ENCODE results near the gene TGM5.

TGM5 gene

GRCh38 chr15:43190178-43190577, 76.5 kb downstream of the TGM5 start:
- H2AFZ ChIP-seq (ENCODE audit: low read depth, low read length), result no peak overlapping the region
- H3K4ac ChIP-seq (ENCODE audit: low read depth in 1 of 2, low read length in 2 of 2), result no peak overlapping the region
- peaks cover 12% of the 10 kb centered on the region for H3K79me1 ChIP-seq (replicated peaks; ENCODE audit: low read length, poor library complexity, severe bottlenecking)
- H3K4me1 ChIP-seq (ENCODE audit: control insufficient read depth, insufficient read depth, low read depth, low read length), result peaks cover 5% of the 10 kb centered on the region
- no peak overlapping the region for H3K27ac ChIP-seq (ENCODE audit: low read length, poor library complexity, severe bottlenecking)
- no peak overlapping the region for H4K91ac ChIP-seq (ENCODE audit: low read length)
- no peaks in the 10 kb centered on the region for H3K27me3 ChIP-seq (ENCODE audit: control insufficient read depth in 1 of 2, insufficient read depth in 1 of 2, low read length in 2 of 2)
- H3K23ac ChIP-seq (ENCODE audit: low read length in 2 of 2), result no peak overlapping the region
- no peak overlapping the region for H2BK120ac ChIP-seq (ENCODE audit: low read depth, low read length)
- DNase-seq, result no peak
- peaks cover 10 to 69% of the 10 kb centered on the region in 2 experiments for H3K36me3 ChIP-seq (ENCODE audit: control insufficient read depth in 1 of 2, insufficient read depth in 2 of 2, low read depth in 1 of 2, low read length in 2 of 2)
- H2AK5ac ChIP-seq (ENCODE audit: low read length, severe bottlenecking), result no peak overlapping the region
- no peak overlapping the region for H2BK5ac ChIP-seq (ENCODE audit: low read depth, low read length, poor library complexity, severe bottlenecking)
- no peak overlapping the region for H3K4me2 ChIP-seq (ENCODE audit: low read length, poor library complexity, severe bottlenecking)
- H3K4me3 ChIP-seq (ENCODE audit: insufficient read depth in 1 of 2, low read depth in 1 of 2, low read length in 2 of 2), result no peak overlapping the region
- no peak overlapping the region for H3K18ac ChIP-seq (ENCODE audit: low read depth in 1 of 2, low read length in 2 of 2)
- WGBS, result 100% methylated on average over 1 of the region's 1 CpG
- no peak overlapping the region for H3K9ac ChIP-seq (ENCODE audit: low read length)
- no peak overlapping the region for H3K14ac ChIP-seq (ENCODE audit: low read length in 2 of 2)
- no peak overlapping the region for H2BK15ac ChIP-seq (ENCODE audit: low read depth, poor library complexity, severe bottlenecking)
- no peak overlapping the region for H2BK12ac ChIP-seq (ENCODE audit: low read length in 2 of 2)
- H3K9me3 ChIP-seq (ENCODE audit: control insufficient read depth, low read length), result no peaks in the 10 kb centered on the region
- no peak overlapping the region for H4K8ac ChIP-seq (ENCODE audit: low read length)

- no peak overlapping the region for H3K4me3 ChIP-seq (ENCODE audit: insufficient read depth in 1 of 2, low read depth in 1 of 2, low read length in 2 of 2)
- H2BK15ac ChIP-seq (ENCODE audit: low read depth, poor library complexity, severe bottlenecking), result no peak overlapping the region
- DNase-seq, result no peak
- no peak overlapping the region for H3K23ac ChIP-seq (ENCODE audit: low read length in 2 of 2)
- H3K36me3 ChIP-seq (ENCODE audit: control insufficient read depth in 1 of 2, insufficient read depth in 2 of 2, low read depth in 1 of 2, low read length in 2 of 2), result peaks cover 10 to 60% of the 10 kb centered on the region in 2 experiments
- no peak overlapping the region for H3K4ac ChIP-seq (ENCODE audit: low read depth in 1 of 2, low read length in 2 of 2)
- H2BK120ac ChIP-seq (ENCODE audit: low read depth, low read length), result no peak overlapping the region
- 79% methylated on average over 1 of the region's 2 CpGs for WGBS
- H2AK5ac ChIP-seq (ENCODE audit: low read length, severe bottlenecking), result no peak overlapping the region
- no peak overlapping the region for H3K4me2 ChIP-seq (ENCODE audit: low read length, poor library complexity, severe bottlenecking)
- no peak overlapping the region for H3K18ac ChIP-seq (ENCODE audit: low read depth in 1 of 2, low read length in 2 of 2)
- H3K9me3 ChIP-seq (ENCODE audit: control insufficient read depth, low read length), result no peaks in the 10 kb centered on the region
- no peak overlapping the region for H3K14ac ChIP-seq (ENCODE audit: low read length in 2 of 2)
- no peak overlapping the region for H2AFZ ChIP-seq (ENCODE audit: low read depth, low read length)
- H3K27me3 ChIP-seq (ENCODE audit: control insufficient read depth in 1 of 2, insufficient read depth in 1 of 2, low read length in 2 of 2), result no peaks in the 10 kb centered on the region
- H2BK12ac ChIP-seq (ENCODE audit: low read length in 2 of 2), result no peak overlapping the region
- peaks cover 12% of the 10 kb centered on the region for H3K79me1 ChIP-seq (replicated peaks; ENCODE audit: low read length, poor library complexity, severe bottlenecking)
- no peak overlapping the region for H3K27ac ChIP-seq (ENCODE audit: low read length, poor library complexity, severe bottlenecking)
- no peak overlapping the region for H3K9ac ChIP-seq (ENCODE audit: low read length)
- H4K91ac ChIP-seq (ENCODE audit: low read length), result no peak overlapping the region
- H2BK5ac ChIP-seq (ENCODE audit: low read depth, low read length, poor library complexity, severe bottlenecking), result no peak overlapping the region
- H3K4me1 ChIP-seq (ENCODE audit: control insufficient read depth, insufficient read depth, low read depth, low read length), result peaks cover 7% of the 10 kb centered on the region
- H4K8ac ChIP-seq (ENCODE audit: low read length), result no peak overlapping the region
Observed at GRCh38 chr15:43189296-43189695, 77.4 kb downstream of the TGM5 start.

DNA sequence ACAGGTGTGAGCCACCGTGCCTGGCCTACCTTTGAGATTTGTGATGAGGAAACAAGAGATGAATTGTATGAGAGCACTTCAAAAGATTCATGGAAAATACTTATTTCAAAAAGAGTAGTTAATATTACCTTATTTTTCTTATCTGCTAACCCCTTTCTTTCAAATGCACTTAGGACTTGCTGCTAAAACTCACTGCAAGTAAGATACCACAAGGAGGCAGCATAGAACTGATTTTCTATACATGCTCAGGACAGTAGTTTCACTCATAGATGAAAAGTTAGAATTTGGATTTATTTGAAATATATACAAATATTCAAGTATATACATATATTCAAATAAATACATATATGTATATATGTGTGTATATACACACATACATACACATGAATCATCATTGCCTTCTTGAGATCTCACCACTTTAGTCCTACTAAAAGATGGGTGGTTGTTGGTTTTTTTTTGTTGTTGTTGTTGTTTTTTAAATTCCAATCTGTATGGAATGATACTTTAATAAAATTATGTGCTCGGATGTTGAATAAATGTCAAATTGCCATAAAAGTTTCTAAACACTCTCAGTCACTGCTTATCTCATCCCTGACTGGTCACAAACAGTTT, 79.1 kb downstream of the TGM5 start:
- Histone ChIP-seq H3K27me3 (ENCODE audit: control insufficient read depth in 1 of 2, insufficient read depth in 1 of 2, low read length in 2 of 2) (no peaks in the 10 kb centered on the region), H3K4me1 (ENCODE audit: control insufficient read depth, insufficient read depth, low read depth, low read length) (peaks cover 7% of the 10 kb centered on the region), H3K18ac (ENCODE audit: low read depth in 1 of 2, low read length in 2 of 2) (no peak overlapping the region), H3K9me3 (ENCODE audit: control insufficient read depth, low read length) (no peaks in the 10 kb centered on the region), H3K27ac (ENCODE audit: low read length, poor library complexity, severe bottlenecking) (no peak overlapping the region), H2BK5ac (ENCODE audit: low read depth, low read length, poor library complexity, severe bottlenecking) (no peak overlapping the region), H3K36me3 (ENCODE audit: control insufficient read depth in 1 of 2, insufficient read depth in 2 of 2, low read depth in 1 of 2, low read length in 2 of 2) (peaks cover 6 to 48% of the 10 kb centered on the region in 2 experiments), H2AFZ (ENCODE audit: low read depth, low read length) (no peak overlapping the region), H3K4me3 (ENCODE audit: insufficient read depth in 1 of 2, low read depth in 1 of 2, low read length in 2 of 2) (no peak overlapping the region), H2BK12ac (ENCODE audit: low read length in 2 of 2) (no peak overlapping the region), H4K91ac (ENCODE audit: low read length) (no peak overlapping the region), H3K14ac (ENCODE audit: low read length in 2 of 2) (no peak overlapping the region), H2BK120ac (ENCODE audit: low read depth, low read length) (no peak overlapping the region), H3K9ac (ENCODE audit: low read length) (no peak overlapping the region), H2AK5ac (ENCODE audit: low read length, severe bottlenecking) (no peak overlapping the region), H3K4ac (ENCODE audit: low read depth in 1 of 2, low read length in 2 of 2) (no peak overlapping the region), H4K8ac (ENCODE audit: low read length) (no peak overlapping the region), H3K23ac (ENCODE audit: low read length in 2 of 2) (no peak overlapping the region), H2BK15ac (ENCODE audit: low read depth, poor library complexity, severe bottlenecking) (no peak overlapping the region), H3K79me1 (replicated peaks; ENCODE audit: low read length, poor library complexity, severe bottlenecking) (peaks cover 12% of the 10 kb centered on the region), H3K4me2 (ENCODE audit: low read length, poor library complexity, severe bottlenecking) (no peak overlapping the region)
- DNase-seq, result peak; percentile 67
- 80% methylated on average over 1 of the region's 2 CpGs for WGBS

DNA sequence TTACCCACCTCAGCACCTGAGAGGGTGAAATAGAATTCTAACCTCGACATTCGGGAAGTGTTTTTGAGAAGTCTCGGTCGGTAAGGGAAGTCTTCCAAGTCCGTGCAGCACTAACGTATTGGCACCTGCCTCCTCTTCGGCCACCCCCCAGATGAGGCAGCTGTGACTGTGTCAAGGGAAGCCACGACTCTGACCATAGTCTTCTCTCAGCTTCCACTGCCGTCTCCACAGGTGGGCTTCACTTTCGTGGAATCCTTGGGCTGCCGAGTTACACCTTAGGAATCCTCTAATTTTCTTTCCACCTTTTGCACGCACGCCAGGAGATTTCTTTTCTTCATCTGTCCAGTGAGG, 80.8 kb downstream of the TGM5 start:
- no peak overlapping the region for H2BK5ac ChIP-seq (ENCODE audit: low read depth, low read length, poor library complexity, severe bottlenecking)
- DNase-seq, result no peak
- H4K91ac ChIP-seq (ENCODE audit: low read length), result no peak overlapping the region
- WGBS, result 14% methylated on average over 13 of the region's 13 CpGs
- H2AK5ac ChIP-seq (ENCODE audit: low read length, severe bottlenecking), result no peak overlapping the region
- H3K27me3 ChIP-seq (ENCODE audit: control insufficient read depth in 1 of 2, insufficient read depth in 1 of 2, low read length in 2 of 2), result no peaks in the 10 kb centered on the region
- no peak overlapping the region for H3K27ac ChIP-seq (ENCODE audit: low read length, poor library complexity, severe bottlenecking)
- no peak overlapping the region for H2BK15ac ChIP-seq (ENCODE audit: low read depth, poor library complexity, severe bottlenecking)
- H3K9ac ChIP-seq (ENCODE audit: low read length), result peak overlapping the region; percentile 93
- H3K18ac ChIP-seq (ENCODE audit: low read depth in 1 of 2, low read length in 2 of 2), result peak overlapping the region in 1 of 2 experiments; percentile 93
- peaks cover 6 to 38% of the 10 kb centered on the region in 2 experiments for H3K36me3 ChIP-seq (ENCODE audit: control insufficient read depth in 1 of 2, insufficient read depth in 2 of 2, low read depth in 1 of 2, low read length in 2 of 2)
- H3K4me3 ChIP-seq (ENCODE audit: insufficient read depth in 1 of 2, low read depth in 1 of 2, low read length in 2 of 2), result peak overlapping the region; percentile 93 to 99
- H3K9me3 ChIP-seq (ENCODE audit: control insufficient read depth, low read length), result no peaks in the 10 kb centered on the region
- peak overlapping the region; percentile 29 for H2AFZ ChIP-seq (ENCODE audit: low read depth, low read length)
- H2BK12ac ChIP-seq (ENCODE audit: low read length in 2 of 2), result peak overlapping the region in 1 of 2 experiments; percentile 60
- H3K79me1 ChIP-seq (replicated peaks; ENCODE audit: low read length, poor library complexity, severe bottlenecking), result peaks cover 12% of the 10 kb centered on the region
- H3K4me1 ChIP-seq (ENCODE audit: control insufficient read depth, insufficient read depth, low read depth, low read length), result peaks cover 7% of the 10 kb centered on the region
- no peak overlapping the region for H2BK120ac ChIP-seq (ENCODE audit: low read depth, low read length)
- peak overlapping the region; percentile 24 to 86 for H3K4ac ChIP-seq (ENCODE audit: low read depth in 1 of 2, low read length in 2 of 2)
- peak overlapping the region in 1 of 2 experiments; percentile 10 for H3K23ac ChIP-seq (ENCODE audit: low read length in 2 of 2)
- peak overlapping the region; percentile 99 for H3K4me2 ChIP-seq (ENCODE audit: low read length, poor library complexity, severe bottlenecking)
- H3K14ac ChIP-seq (ENCODE audit: low read length in 2 of 2), result peak overlapping the region in 1 of 2 experiments; percentile 9
- H4K8ac ChIP-seq (ENCODE audit: low read length), result no peak overlapping the region
